Kidney (tissue), 14 donors: ENCODE data around the gene PNMA8B. TPM values are rescaled to one million over a fixed set of nuclear protein-coding genes. Genes with fewer than 3 reads are reported as not detected.

Source experiments
- DNase-seq, 5 donors: peaks; one replicate each; pipeline ENCODE4 v3.0.0-alpha.2; 2013 to 2020
- FAIRE-seq: peaks from 2 replicates; lab custom pipeline; 2012; peaks lifted over from hg19 to GRCh38; lab: Jason Lieb, UNC
- H3K27ac ChIP-seq, 2 donors: one replicate each; pipeline ENCODE4 v1.7.0; 2013; ENCODE audit warnings: low read depth in 2 of 2, low read length in 2 of 2, inconsistent platforms in 1 of 2
- H3K27me3 ChIP-seq: one replicate; pipeline ENCODE4 v1.7.1; 2013; ENCODE audit warnings: low read length, inconsistent platforms; ENCODE audit not compliant: control insufficient read depth, insufficient read depth
- H3K36me3 ChIP-seq, 3 donors: one replicate each; pipeline versions ENCODE4 v1.7.0 to v1.7.1; 2013; ENCODE audit warnings: low read length in 3 of 3, control low read depth in 1 of 3, inconsistent platforms in 1 of 3; ENCODE audit not compliant: insufficient read depth in 3 of 3, control insufficient read depth in 2 of 3
- H3K4me1 ChIP-seq, 3 donors: one replicate each; pipeline versions ENCODE4 v1.7.0 to v1.7.1; 2013; ENCODE audit warnings: low read length in 3 of 3, inconsistent platforms in 1 of 3, low read depth in 1 of 3; ENCODE audit not compliant: control insufficient read depth in 2 of 3, insufficient read depth in 2 of 3
- H3K4me3 ChIP-seq, 3 donors: one replicate each; pipeline versions ENCODE4 v1.7.0 to v1.8.1; 2013; ENCODE audit warnings: low read length in 3 of 3, control low read depth in 1 of 3, inconsistent platforms in 1 of 3
- H3K9ac ChIP-seq, 3 donors: one replicate each; pipeline versions ENCODE4 v1.7.0 to v1.7.1; 2013; ENCODE audit warnings: low read length in 3 of 3, control low read depth in 1 of 3, inconsistent platforms in 1 of 3
- H3K9me3 ChIP-seq, 3 donors: one replicate each; pipeline versions ENCODE4 v1.7.0 to v1.7.1; 2013; ENCODE audit warnings: low read length in 3 of 3, control low read depth in 1 of 3, inconsistent platforms in 1 of 3; ENCODE audit not compliant: control insufficient read depth in 2 of 3, insufficient read depth in 1 of 3
- CTCF ChIP-seq: IDR thresholded peaks from 3 replicates; pipeline ENCODE4 v1.5.1; 2012; ENCODE audit warnings: mild to moderate bottlenecking, moderate library complexity, borderline replicate concordance; ENCODE audit not compliant: insufficient read depth; ENCODE audit errors: extremely low read depth
- intact Hi-C: fragments of 100-400 bp; cut with DNase I; formaldehyde crosslinking; loops from one replicate; pipeline ENCODE4 v1.11.1; 2022
- polyA plus RNA-seq: library from polyadenylated mRNA; stranded (reverse); fragments of 350-450 nt; fragmentation: Illumina TruSeq; extraction: RNeasy Lipid Tissue Mini Kit (QIAGEN cat#74804); gene quantifications from one replicate; pipeline ENCODE4 v1.2.3, GENCODE V29; 2014; ENCODE audit warnings: low read depth, low replicate concordance; ENCODE audit not compliant: insufficient read depth
- total RNA-seq: library from RNA; stranded (reverse); fragmentation: NEBNext Ultra II Directional; extraction: Animal tissue kit (Norgen Biotek cat#: 25700); gene quantifications from one replicate; pipeline ENCODE4 v1.2.1, GENCODE V29; 2021
- donor health status: control.
- donor health status: control.
- donor health status: control.
- donor health status: control.
- donor health status: control.
- donor health status: DM: yes; HTN: yes; CAD: no.
- donor health status: Normal renal cell carcinoma (clear cell type).

PNMA8B gene
- total and polyA plus RNA-seq, 2 donors from 2014 or later: 0.67 to 1.3 TPM

GRCh38 chr19:46533078-46533620, 37.5 kb upstream of the PNMA8B start:
- H3K36me3 ChIP-seq: no peaks in the 10 kb centered on the region

GRCh38 chr19:46530636-46531035, 35.0 kb upstream of the PNMA8B start:
- H3K27me3 ChIP-seq: no peaks in the 10 kb centered on the region
- no peak for TF ChIP-seq CTCF
- H3K4me3 ChIP-seq: no peak overlapping the region
- no peaks in the 10 kb centered on the region for H3K36me3 ChIP-seq
- H3K9ac ChIP-seq: no peak overlapping the region
- peak in 1 of 5 donors; percentile 55 for DNase-seq
- FAIRE-seq: no peak
- H3K4me1 ChIP-seq: peaks cover 0 to 3% (median 2%) of the 10 kb centered on the region in 3 donors
- intact Hi-C loops: no loop called here
- no peak overlapping the region for H3K27ac ChIP-seq
- H3K9me3 ChIP-seq: no peaks in the 10 kb centered on the region

More at GRCh38 chr19:46533078-46533620, 37.5 kb upstream of the PNMA8B start:
- no peak for TF ChIP-seq CTCF
- peak in 2 of 5 donors; percentile 30 to 52 for DNase-seq
- Histone ChIP-seq H3K4me3 (no peak overlapping the region), H3K4me1 (peaks cover 0 to 3% (median 2%) of the 10 kb centered on the region in 3 donors), H3K27me3 (no peaks in the 10 kb centered on the region), H3K9ac (no peak overlapping the region), H3K27ac (no peak overlapping the region), H3K9me3 (no peaks in the 10 kb centered on the region)
- FAIRE-seq: no peak
- intact Hi-C loops: no loop called here

GRCh38 chr19:46529622-46530451, 34.2 kb upstream of the PNMA8B start:
- TF ChIP-seq CTCF: peak; percentile 86
- H3K9ac ChIP-seq: no peak overlapping the region
- H3K27me3 ChIP-seq: no peaks in the 10 kb centered on the region
- H3K4me3 ChIP-seq: no peak overlapping the region
- peaks cover 0 to 3% (median 2%) of the 10 kb centered on the region in 3 donors for H3K4me1 ChIP-seq
- no peaks in the 10 kb centered on the region for H3K36me3 ChIP-seq
- DNase-seq (peak in 4 of 5 donors; percentile 62 to 80 (median 65)), FAIRE-seq (no peak)
- H3K9me3 ChIP-seq: no peaks in the 10 kb centered on the region
- H3K27ac ChIP-seq: no peak overlapping the region
- intact Hi-C loops: no loop called here
